Measurements from ENCODE around the gene CHST11. TPM values are rescaled to one million over a fixed set of nuclear protein-coding genes. Genes with fewer than 3 reads are reported as not detected.

The CHST11 gene
- total and polyA plus RNA-seq, 10 of the 15 experiments (the other 5 are each of a cell fraction or from before 2014, with no cell fraction given): 1.9 to 38.1 (median 17.2) TPM

DNA sequence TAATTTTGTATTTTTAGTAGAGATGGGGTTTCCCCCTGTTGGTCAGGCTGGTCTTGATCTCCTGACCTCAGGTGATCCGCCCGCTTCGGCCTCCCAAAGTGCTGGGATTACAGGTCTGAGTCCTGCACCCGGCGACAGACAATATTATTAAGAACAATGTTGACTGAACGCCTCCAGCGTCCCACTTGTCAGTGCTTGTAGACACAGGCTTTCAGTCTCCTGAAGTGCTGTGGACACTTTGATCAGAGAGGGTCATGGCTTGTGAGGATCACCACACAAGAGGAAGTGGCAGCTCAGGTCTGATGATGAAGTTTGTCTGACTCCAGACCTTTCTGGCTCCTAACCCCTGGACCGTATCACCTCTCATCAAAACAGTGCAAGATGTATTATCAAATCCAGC, 114.6 kb downstream of the CHST11 start (continued):
- TF ChIP-seq, protein P1, sequence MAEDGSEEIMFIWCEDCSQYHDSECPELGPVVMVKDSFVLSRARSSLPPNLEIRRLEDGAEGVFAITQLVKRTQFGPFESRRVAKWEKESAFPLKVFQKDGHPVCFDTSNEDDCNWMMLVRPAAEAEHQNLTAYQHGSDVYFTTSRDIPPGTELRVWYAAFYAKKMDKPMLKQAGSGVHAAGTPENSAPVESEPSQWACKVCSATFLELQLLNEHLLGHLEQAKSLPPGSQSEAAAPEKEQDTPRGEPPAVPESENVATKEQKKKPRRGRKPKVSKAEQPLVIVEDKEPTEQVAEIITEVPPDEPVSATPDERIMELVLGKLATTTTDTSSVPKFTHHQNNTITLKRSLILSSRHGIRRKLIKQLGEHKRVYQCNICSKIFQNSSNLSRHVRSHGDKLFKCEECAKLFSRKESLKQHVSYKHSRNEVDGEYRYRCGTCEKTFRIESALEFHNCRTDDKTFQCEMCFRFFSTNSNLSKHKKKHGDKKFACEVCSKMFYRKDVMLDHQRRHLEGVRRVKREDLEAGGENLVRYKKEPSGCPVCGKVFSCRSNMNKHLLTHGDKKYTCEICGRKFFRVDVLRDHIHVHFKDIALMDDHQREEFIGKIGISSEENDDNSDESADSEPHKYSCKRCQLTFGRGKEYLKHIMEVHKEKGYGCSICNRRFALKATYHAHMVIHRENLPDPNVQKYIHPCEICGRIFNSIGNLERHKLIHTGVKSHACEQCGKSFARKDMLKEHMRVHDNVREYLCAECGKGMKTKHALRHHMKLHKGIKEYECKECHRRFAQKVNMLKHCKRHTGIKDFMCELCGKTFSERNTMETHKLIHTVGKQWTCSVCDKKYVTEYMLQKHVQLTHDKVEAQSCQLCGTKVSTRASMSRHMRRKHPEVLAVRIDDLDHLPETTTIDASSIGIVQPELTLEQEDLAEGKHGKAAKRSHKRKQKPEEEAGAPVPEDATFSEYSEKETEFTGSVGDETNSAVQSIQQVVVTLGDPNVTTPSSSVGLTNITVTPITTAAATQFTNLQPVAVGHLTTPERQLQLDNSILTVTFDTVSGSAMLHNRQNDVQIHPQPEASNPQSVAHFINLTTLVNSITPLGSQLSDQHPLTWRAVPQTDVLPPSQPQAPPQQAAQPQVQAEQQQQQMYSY (CRISPR knock-in tag; IDR thresholded peaks at IDR 0.05): no peak
- no peak for TF ChIP-seq CHD2 (IDR thresholded peaks at IDR 0.05; ENCODE audit: borderline replicate concordance, low read depth, low read length)
- no peak for TF ChIP-seq NBN (IDR thresholded peaks at IDR 0.05)
- TF ChIP-seq ASH2L (IDR thresholded peaks at IDR 0.05; ENCODE audit: borderline replicate concordance, low read depth): no peak
- peak; percentile 59; the same call in 1 of the 2 replicates for TF ChIP-seq SMARCA5 (IDR thresholded peaks at IDR 0.05)
- TF ChIP-seq, protein P2, sequence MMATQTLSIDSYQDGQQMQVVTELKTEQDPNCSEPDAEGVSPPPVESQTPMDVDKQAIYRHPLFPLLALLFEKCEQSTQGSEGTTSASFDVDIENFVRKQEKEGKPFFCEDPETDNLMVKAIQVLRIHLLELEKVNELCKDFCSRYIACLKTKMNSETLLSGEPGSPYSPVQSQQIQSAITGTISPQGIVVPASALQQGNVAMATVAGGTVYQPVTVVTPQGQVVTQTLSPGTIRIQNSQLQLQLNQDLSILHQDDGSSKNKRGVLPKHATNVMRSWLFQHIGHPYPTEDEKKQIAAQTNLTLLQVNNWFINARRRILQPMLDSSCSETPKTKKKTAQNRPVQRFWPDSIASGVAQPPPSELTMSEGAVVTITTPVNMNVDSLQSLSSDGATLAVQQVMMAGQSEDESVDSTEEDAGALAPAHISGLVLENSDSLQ (IDR thresholded peaks at IDR 0.05): no peak
- TF ChIP-seq E2F8 (IDR thresholded peaks at IDR 0.05; ENCODE audit: low read depth, partially characterized antibody): no peak
- TF ChIP-seq HDAC2 (IDR thresholded peaks at IDR 0.05): no peak
- peak in 1 of 2 experiments; percentile 43; a peak in 3 of 4 replicates for TF ChIP-seq IKZF2 (IDR thresholded peaks at IDR 0.05)
- peak; percentile 58; the same call in 1 of the 2 replicates for TF ChIP-seq EED (IDR thresholded peaks at IDR 0.05; ENCODE audit: low read depth)
- TF ChIP-seq RUNX3 (IDR thresholded peaks at IDR 0.05; ENCODE audit: low read length): peak; percentile 73
- TF ChIP-seq GATAD2B (conservative IDR thresholded peaks at IDR 0.05; ENCODE audit: low read depth): no peak
- TF ChIP-seq CREM (IDR thresholded peaks at IDR 0.05; ENCODE audit: low read depth): peak; percentile 25; the same call in 1 of the 2 replicates
- TF ChIP-seq YBX1 (IDR thresholded peaks at IDR 0.05): no peak
- no peak for TF ChIP-seq RFX5 (IDR thresholded peaks at IDR 0.05; ENCODE audit: low read depth, low read length)
- no peak for TF ChIP-seq KDM1A (IDR thresholded peaks at IDR 0.05; ENCODE audit: borderline replicate concordance)
- peak; percentile 58; the same call in 1 of the 2 replicates for TF ChIP-seq DPF2 (IDR thresholded peaks at IDR 0.05)
- TF ChIP-seq PBX3 (IDR thresholded peaks at IDR 0.05; ENCODE audit: insufficient replicate concordance, low read depth, low read length): no peak
- TF ChIP-seq RELB (IDR thresholded peaks at IDR 0.05; ENCODE audit: low read depth): no peak
- TF ChIP-seq NR2F1 (conservative IDR thresholded peaks at IDR 0.05): peak; percentile 95
